Spleen (tissue), 11 donors: ENCODE results near the gene MRPL18. TPM values are rescaled to one million over a fixed set of nuclear protein-coding genes. Genes with fewer than 3 reads are reported as not detected.

Source experiments
- DNase-seq: peaks from one replicate; pipeline ENCODE4 v3.0.0-alpha.2; 2020
- H3K27ac ChIP-seq, 8 donors: fragments of 200-600 bp; sonication (generic) in 7 of 8; 1 replicate in 4 of 8; 2 replicates in 4 of 8; pipeline versions ENCODE4 v1.5.0 to v1.8.0; 2016 to 2021; ENCODE audit warnings: inconsistent platforms in 4 of 8, mild to moderate bottlenecking in 4 of 8, moderate library complexity in 1 of 8
- H3K27me3 ChIP-seq, 7 donors: fragments of 200-600 bp; sonication (generic) in 6 of 7; replicated peaks in 1 of 7; 1 replicate in 4 of 7; 2 replicates in 3 of 7; pipeline versions ENCODE4 v1.5.0 to v1.8.0; 2016 to 2021; ENCODE audit warnings: inconsistent platforms in 3 of 7, mild to moderate bottlenecking in 1 of 7
- H3K36me3 ChIP-seq, 6 donors: fragments of 200-600 bp; sonication (generic) in 5 of 6; 1 replicate in 4 of 6; 2 replicates in 2 of 6; pipeline versions ENCODE4 v1.5.0 to v1.8.0; 2016 to 2021; ENCODE audit warnings: inconsistent platforms in 2 of 6
- H3K4me1 ChIP-seq, 6 donors: fragments of 200-600 bp; sonication (generic) in 5 of 6; 1 replicate in 3 of 6; 2 replicates in 3 of 6; pipeline versions ENCODE4 v1.5.0 to v1.8.0; 2016 to 2021; ENCODE audit warnings: inconsistent platforms in 3 of 6
- H3K4me3 ChIP-seq, 8 donors: fragments of 200-600 bp; sonication (generic) in 7 of 8; 1 replicate in 4 of 8; 2 replicates in 4 of 8; pipeline versions ENCODE4 v1.5.0 to v1.8.0; 2016 to 2021; ENCODE audit warnings: inconsistent platforms in 4 of 8, mild to moderate bottlenecking in 4 of 8, moderate library complexity in 2 of 8
- H3K9me3 ChIP-seq, 8 donors: fragments of 200-600 bp; sonication (generic) in 7 of 8; 1 replicate in 4 of 8; 2 replicates in 4 of 8; pipeline versions ENCODE4 v1.5.0 to v1.8.0; 2016 to 2021; ENCODE audit warnings: inconsistent platforms in 4 of 8
- CTCF ChIP-seq, 11 experiments: fragments of 200-600 bp in 7 of 11; fragments of 450-650 bp in 4 of 11; sonication (generic) in 4 of 11; IDR thresholded peaks in 8 of 11; conservative IDR thresholded peaks in 3 of 11; 1 replicate in 7 of 11; 2 replicates in 4 of 11; pipeline versions ENCODE4 v1.4.0 to v1.8.0; 2016 to 2021; ENCODE audit warnings: antibody characterized with exemption in 11 of 11, inconsistent platforms in 4 of 11, mild to moderate bottlenecking in 1 of 11
- POLR2A ChIP-seq, 3 donors: fragments of 450-650 bp; IDR thresholded peaks; one replicate each; pipeline ENCODE4 v1.5.1; 2017; ENCODE audit warnings: antibody characterized with exemption in 3 of 3, mild to moderate bottlenecking in 1 of 3
- POLR2AphosphoS5 ChIP-seq, 3 donors: sonication (generic); formaldehyde crosslinking; IDR thresholded peaks; one replicate each; pipeline ENCODE4 v1.5.1; 2017; ENCODE audit warnings: antibody characterized with exemption in 3 of 3
- WGBS, 5 donors: extraction: QIAGEN DNeasy Blood & Tissue Kit in 3 of 5; methylation state at CpG; one replicate each; pipeline versions ENCODE4 v1.1.5 to v1.1.7; 2013 to 2018; 5-methylcytosine and 5-hydroxymethylcytosine counted together
- intact Hi-C: fragments of 100-400 bp; cut with DNase I; formaldehyde crosslinking; loops from one replicate; pipeline ENCODE4 v1.15.0; 2023; ENCODE audit warnings: low total_unique reads
- polyA plus RNA-seq, 3 donors: library from polyadenylated mRNA; stranded (reverse); fragments of 200-250 nt; gene quantifications; one replicate each; pipeline ENCODE4 v1.2.1, GENCODE V29; 2013
- total RNA-seq, 7 donors: library from RNA; depleted of rRNA in 3 of 7; stranded (reverse); fragments of >200 nt in 3 of 7; fragmentation: NEBNext Ultra II Directional in 4 of 7; extraction: Animal tissue kit (Norgen Biotek cat#: 25700) in 4 of 7; gene quantifications; one replicate each; pipeline versions ENCODE4 v1.1.0 to v1.2.1, GENCODE V29; 2016 to 2021
- donor health status: healthy with polysubstance abuse.
- donor health status: DM: no; HTN: no; CAD: no; lungs with moderate emphysema.
- donor health status: DM: no; HTN: no; CAD: no.
- donor health status: Bipolar disorder and iron deficiency.
- donor health status: healthy.
- donor health status: DM: no; HTN: no; CAD: no.
- donor health status: DM: yes; HTN: yes; CAD: no.

Gene MRPL18
- total and polyA plus RNA-seq, 10 donors, result 29.6 to 76.7 (median 44.6) TPM

GRCh38 chr6:159833997-159834603, 43.8 kb downstream of the MRPL18 start:
- DNase-seq, result no peak
- intact Hi-C loops, result no loop called here

GRCh38 chr6:159836718-159837490, 46.6 kb downstream of the MRPL18 start:
- no peak for DNase-seq
- Histone ChIP-seq H3K4me3 (no peak overlapping the region), H3K27ac (no peak overlapping the region), H3K36me3 (no peaks in the 10 kb centered on the region), H3K4me1 (no peaks in the 10 kb centered on the region), H3K27me3 (peaks cover 0 to 14% (median 0%) of the 10 kb centered on the region in 7 donors), H3K9me3 (no peaks in the 10 kb centered on the region)
- 81 to 87% (median 85%) methylated on average over 29 of the region's 29 CpGs for WGBS, 5 donors
- intact Hi-C loops, result no loop called here
- TF ChIP-seq CTCF (IDR thresholded peaks at IDR 0.05 in 8 of 11, conservative IDR thresholded peaks at IDR 0.05 in 3 of 11), result no peak
- no peak for TF ChIP-seq POLR2A (IDR thresholded peaks at IDR 0.05)
- no peak for TF ChIP-seq POLR2AphosphoS5 (IDR thresholded peaks at IDR 0.05)

More at GRCh38 chr6:159833997-159834603, 43.8 kb downstream of the MRPL18 start:
- no peak for TF ChIP-seq CTCF (IDR thresholded peaks at IDR 0.05 in 8 of 11, conservative IDR thresholded peaks at IDR 0.05 in 3 of 11)
- Histone ChIP-seq H3K9me3 (no peaks in the 10 kb centered on the region), H3K4me1 (peaks cover 0 to 11% (median 7%) of the 10 kb centered on the region in 6 donors), H3K27me3 (peaks cover 0 to 14% (median 0%) of the 10 kb centered on the region in 7 donors), H3K4me3 (no peak overlapping the region), H3K36me3 (no peaks in the 10 kb centered on the region), H3K27ac (no peak overlapping the region)
- WGBS, 5 donors, result 71 to 81% (median 77%) methylated on average over 5 of the region's 5 CpGs

GRCh38 chr6:159837511-159837910, 47.2 kb downstream of the MRPL18 start:
- H3K27me3 ChIP-seq, result peaks cover 0 to 14% (median 0%) of the 10 kb centered on the region in 7 donors
- H3K36me3 ChIP-seq, result no peaks in the 10 kb centered on the region
- WGBS, 5 donors, result 79 to 87% (median 82%) methylated on average over 8 of the region's 8 CpGs
- no peak overlapping the region for H3K4me3 ChIP-seq
- no peaks in the 10 kb centered on the region for H3K9me3 ChIP-seq
- intact Hi-C loops, result no loop called here
- no peaks in the 10 kb centered on the region for H3K4me1 ChIP-seq
- no peak for DNase-seq
- H3K27ac ChIP-seq, result no peak overlapping the region
- no peak for TF ChIP-seq POLR2AphosphoS5 (IDR thresholded peaks at IDR 0.05)
- no peak for TF ChIP-seq CTCF (IDR thresholded peaks at IDR 0.05 in 8 of 11, conservative IDR thresholded peaks at IDR 0.05 in 3 of 11)
- no peak for TF ChIP-seq POLR2A (IDR thresholded peaks at IDR 0.05)

GRCh38 chr6:159838020-159838744, 47.9 kb downstream of the MRPL18 start:
- intact Hi-C loops, result no loop called here
- TF ChIP-seq CTCF (IDR thresholded peaks at IDR 0.05 in 8 of 11, conservative IDR thresholded peaks at IDR 0.05 in 3 of 11), result no peak
- no peak for TF ChIP-seq POLR2A (IDR thresholded peaks at IDR 0.05)
- no peak for TF ChIP-seq POLR2AphosphoS5 (IDR thresholded peaks at IDR 0.05)
- DNase-seq, result no peak
- no peaks in the 10 kb centered on the region for H3K36me3 ChIP-seq
- peaks cover 0 to 14% (median 0%) of the 10 kb centered on the region in 7 donors for H3K27me3 ChIP-seq
- H3K9me3 ChIP-seq, result no peaks in the 10 kb centered on the region
- H3K4me3 ChIP-seq, result no peak overlapping the region
- no peaks in the 10 kb centered on the region for H3K4me1 ChIP-seq
- no peak overlapping the region for H3K27ac ChIP-seq
- WGBS, 5 donors, result 81 to 91% (median 86%) methylated on average over 7 of the region's 7 CpGs
